NCI-H2227 (cell line): ENCODE measurements around the gene KIF25.

Experiments
- DNase-seq: peaks from one replicate; lab custom pipeline; 2025; ENCODE audit not compliant: unreplicated experiment; lab: John Stamatoyannopoulos, UW

The KIF25 gene, protein sequence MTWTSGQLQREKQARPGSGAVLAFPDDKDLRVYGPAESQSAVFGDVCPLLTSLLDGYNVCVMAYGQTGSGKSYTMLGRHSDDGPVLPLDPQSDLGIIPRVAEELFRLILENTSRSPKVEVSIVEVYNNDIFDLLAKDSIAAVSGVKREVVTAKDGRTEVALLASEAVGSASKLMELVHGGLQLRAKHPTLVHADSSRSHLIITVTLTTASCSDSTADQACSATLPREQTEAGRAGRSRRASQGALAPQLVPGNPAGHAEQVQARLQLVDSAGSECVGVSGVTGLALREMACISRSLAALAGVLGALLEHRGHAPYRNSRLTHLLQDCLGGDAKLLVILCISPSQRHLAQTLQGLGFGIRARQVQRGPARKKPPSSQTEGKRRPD

DNA sequence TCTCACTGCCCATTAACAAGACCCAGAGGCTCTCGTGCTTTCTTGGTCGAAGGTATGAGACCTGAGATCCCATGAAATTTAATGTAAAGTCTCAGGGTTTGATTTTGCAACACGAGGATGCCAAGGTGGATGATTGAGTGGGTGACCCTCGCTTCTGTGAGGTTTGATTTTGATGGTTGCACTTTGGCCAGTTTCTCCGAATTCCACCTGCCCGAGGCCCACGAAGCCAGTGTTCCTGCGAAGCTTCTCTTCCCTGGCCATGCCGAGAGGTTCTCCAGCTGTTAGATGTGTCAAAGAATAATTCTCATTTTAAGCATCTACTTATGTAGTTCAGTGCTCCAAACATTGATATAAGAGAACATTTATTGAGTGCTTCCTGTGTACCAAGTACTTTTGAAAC is at the start of gene KIF25:
Gene KIF25, plus strand, starts transcription at position 30 of the 400 bp plus-strand sequence. CDS start 31,915 bp downstream, outside the sequence.
- DNase-seq, result no peak

DNA sequence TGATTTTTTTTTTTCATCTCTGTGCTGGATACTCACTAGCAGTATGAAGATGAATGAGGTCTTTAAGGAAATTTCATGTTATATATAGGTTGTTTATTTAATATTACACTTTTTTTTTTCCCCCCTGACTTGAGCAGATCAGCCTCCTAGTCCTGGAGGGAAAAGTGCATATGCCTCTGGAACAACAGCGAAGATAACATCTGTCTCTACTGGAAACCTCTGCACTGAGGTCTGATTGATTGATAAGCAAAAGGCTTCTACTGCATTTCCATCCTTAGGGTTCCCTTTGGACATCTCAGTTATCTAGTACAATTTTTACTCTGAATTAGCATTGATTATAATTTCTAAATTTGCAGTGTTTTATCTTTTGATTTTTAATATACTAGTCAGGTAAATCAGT is 49.8 kb upstream of the KIF25 start:
- DNase-seq, result no peak

DNA sequence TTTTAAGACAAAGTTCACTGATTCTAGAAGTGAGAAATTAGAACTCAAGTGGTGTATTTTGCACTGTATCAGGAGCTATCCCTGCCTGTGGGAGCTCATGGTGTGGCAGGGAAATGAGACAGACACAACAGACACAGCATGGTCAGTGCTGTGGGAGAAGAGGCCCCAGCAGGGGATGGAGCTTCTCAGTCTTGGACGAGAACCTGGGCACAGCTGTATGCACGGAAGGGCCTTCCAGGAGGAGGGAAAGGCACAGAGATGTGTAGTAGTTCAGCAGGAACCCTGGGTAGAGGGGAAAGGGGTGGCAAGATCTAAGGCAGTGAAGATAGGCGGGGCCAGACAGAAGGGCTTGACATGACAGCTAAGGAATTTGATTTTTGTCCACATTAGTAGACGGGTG is 48.8 kb upstream of the KIF25 start:
- DNase-seq, result no peak

DNA sequence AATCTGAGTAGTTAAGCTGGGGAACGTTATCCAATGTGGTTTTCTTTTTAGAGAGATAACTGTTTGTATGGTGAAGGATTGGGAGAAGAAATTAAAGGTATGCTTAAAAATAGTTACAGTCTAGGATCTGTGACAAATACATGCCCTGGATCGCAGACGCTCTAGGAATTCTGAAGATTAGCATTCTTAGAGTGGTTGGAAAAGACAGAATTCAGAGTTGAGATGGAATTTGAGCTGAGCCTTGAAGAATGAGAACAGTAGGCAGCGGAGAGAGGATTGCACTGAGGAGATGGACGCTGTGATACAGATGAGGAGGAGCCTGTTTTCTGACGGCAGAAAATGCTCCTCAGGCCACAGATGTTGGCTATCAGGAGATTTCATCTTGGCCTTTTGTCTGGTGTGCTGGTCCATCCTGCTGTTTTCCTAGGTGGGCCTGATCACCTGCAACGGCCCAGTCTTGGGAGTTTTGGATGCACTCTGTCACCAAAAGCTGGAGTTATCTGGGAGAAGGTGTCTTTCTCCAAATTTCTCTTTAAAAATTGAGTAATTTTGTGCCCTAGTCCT is 48.3 kb upstream of the KIF25 start:
- DNase-seq, result no peak

DNA sequence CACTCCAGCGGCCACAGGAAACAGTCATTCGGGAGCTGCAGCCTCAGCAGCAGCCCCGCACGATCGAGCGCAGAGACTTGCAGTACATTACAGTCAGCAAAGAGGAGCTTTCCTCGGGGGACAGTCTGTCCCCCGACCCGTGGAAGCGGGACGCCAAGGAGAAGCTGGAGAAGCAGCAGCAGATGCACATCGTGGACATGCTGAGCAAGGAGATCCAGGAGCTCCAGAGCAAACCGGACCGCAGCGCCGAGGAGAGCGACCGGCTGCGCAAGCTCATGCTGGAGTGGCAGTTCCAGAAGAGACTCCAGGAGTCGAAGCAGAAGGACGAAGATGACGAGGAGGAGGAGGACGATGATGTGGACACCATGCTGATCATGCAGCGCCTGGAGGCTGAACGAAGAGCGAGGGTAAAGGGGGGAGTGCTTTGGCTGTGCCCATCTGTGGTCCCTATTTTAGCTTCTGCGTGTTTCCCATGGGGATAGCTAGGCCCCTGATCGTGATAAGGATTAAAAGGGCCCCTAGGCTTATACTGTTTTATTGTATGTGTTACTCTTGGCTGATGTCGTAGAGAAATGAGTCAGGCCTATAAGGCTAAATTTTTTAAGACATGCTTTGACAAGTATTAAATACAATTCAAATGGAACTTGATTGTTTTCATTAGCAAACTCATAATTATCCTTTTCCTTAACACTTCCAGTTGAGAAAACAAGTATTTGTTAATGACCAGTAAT is 45.5 kb upstream of the KIF25 start:
- DNase-seq, result no peak

DNA sequence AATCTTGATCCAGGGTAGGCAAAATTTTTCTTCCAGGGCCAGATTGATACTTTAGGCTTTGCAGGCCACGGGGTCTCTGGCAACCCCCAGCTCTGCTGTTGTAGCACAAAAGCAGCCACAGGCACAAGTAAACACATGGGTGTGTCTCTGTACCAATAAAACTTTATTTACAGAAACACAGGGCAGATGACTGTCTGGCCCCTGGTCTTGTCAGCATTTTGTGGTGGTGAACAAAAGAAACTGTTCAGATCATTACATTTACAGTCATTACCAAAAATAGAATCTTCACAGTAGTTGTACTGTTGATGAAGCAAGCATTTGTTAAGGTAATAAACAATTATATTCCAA is 45.0 kb upstream of the KIF25 start:
- no peak for DNase-seq

DNA sequence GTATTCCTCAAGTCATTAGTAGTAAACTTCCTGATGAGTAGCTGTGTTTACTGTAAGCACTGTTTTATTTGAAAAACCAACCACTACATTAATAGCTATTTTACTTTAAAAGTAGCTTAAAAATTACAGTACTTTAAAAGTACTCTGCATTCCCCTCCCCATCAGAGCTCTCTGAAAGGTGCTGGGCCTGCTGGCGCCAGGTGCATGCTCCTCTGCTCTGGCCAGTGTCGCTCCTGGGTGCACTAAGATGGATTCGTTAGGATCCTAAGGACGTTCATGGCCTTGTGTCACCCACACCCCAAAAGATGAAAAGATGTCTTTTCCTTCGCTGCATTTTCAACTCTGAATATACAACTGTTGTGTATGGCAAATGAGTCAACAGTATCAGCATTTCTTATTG is 43.9 kb upstream of the KIF25 start:
- no peak for DNase-seq

DNA sequence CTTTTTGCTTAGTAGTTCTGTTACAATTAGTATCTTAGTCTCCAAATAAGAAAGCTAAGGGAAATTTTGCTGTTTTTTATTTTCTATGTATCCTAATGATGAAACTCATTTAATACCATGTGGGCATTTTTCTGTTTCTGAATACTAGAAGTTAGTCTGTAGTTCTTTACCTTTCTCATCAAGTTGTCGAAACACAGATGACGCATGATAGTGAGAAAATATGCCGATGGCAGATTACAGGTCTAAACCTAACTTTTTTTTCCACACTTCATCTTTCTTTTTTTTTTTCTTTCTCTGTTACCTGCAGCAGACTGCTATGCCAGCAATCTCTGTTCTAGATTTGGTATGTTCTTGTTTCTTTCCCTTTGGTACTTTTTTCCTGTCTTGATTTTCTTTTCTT is 43.3 kb upstream of the KIF25 start:
- DNase-seq, result no peak

DNA sequence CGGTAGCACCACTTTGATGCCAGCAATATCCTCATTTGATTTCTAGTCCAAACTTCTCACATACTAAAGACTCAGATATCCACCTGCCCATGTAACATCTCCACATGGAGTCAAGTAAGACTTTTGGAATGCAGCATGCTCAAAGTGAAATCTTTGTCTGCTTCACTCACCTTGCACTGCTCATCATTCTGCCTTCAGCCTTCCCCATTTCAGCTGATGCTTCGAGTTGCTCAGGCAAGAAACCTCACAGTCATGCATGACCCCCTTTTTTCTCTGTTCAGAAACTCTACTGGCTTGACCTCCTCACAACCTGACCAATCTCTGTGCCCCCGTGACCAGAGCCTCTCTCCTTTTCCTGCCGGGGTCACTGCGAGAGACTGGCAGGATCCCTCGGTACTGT is 41.0 kb upstream of the KIF25 start:
- no peak for DNase-seq

DNA sequence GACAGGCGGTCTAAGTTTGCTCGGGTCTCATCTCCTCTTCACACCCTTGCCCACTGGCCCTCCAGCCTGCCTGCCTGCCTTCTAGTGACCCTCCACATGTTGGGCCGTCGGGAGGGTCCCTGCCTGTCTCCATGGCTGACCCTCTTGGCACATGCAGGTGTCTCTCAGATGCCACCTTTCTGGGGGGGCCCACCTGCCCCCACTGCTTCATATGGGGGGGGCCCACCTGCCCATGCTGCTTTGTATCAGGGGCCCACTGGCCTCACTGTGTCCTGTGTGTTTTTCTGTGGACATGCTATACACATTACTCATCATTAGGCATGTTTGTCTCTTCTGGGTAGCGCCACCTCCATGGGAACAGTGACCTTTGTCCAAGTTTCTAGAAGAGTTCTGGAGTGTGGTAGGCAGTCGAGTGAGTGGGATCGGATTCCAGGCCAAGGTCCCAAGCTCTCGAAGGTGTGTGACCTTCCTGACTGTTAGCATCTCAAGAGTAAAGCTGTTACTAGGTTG is 40.4 kb upstream of the KIF25 start:
- no peak for DNase-seq

DNA sequence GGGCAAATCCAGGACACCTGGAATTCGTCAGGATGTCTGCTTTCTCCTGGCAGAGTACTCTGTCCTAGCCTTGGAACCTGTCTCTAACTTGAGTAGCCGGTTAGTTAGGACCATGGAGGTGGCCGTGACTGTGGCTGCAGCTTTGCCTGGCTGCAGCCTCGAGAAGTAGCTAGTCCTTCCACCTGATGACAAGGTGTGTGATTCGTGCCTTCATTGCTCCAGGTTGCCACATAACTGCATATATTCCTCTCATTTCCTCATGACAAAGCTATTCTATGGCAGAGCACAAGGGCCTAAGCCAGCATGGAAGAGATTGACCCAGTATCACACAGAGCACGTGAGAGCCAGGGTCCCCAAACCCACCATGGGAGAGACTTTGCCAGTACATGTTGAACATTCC is 39.8 kb upstream of the KIF25 start:
- no peak for DNase-seq

DNA sequence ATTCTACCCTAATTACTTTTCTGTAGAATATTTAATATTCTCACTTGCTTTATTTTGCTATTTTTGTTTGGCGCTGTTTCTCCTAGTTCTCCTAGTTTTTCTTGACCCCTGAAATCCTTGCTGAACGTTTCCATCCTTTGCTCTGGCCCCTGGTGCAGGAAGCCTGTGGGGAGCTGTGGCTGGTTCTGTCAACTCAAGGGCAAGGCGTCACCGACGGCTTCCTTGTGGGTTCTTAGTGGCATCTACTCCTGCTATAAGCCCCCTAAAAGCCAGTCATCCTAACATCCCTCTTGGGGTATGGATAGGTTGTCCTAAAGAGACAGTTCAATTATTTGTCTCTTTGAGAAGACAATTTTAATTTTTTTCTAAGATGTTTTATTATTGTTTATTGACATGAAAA is 36.9 kb upstream of the KIF25 start:
- DNase-seq, result no peak

DNA sequence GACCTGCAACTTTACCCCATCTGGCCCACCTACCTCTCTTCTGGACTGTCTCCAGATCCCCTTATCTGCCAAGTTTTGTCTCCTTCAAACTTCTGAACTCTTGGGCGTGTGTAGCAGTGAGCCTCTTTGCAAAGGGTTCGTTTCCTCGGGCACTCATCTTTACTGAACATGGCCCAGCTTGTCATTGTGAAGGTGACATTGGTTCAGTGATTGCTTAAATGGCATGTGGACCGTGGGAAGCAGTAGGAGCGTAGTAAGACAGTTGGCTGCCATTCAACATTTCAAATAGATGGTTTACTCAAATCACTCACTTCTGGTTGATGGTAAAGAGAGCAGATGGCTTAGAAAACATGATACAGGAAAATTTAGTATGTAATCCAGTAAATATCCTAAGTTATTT is 34.8 kb upstream of the KIF25 start:
- DNase-seq, result no peak

DNA sequence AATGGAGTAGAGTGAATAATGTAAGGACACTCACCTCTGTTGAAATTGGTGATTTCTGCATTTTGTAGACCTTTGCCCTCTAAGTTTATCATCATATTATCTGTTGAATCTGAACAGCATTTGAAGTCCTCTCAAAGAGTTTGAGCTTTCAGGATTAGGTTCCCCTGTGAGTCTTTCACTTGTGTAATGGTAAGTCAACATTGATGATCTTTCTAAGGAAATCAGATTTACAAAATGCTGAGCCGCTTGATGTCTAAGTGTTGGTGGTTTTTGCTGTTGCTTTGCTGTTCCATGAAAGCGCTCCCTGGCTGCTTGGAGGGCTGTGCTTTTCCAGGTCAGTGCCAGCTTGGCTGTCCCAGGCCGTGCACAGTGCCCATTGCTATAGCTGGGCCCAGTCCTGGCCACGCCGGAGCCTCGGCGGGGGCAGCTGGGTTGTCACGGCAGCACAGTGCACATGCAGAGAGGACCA is 33.8 kb upstream of the KIF25 start:
- no peak for DNase-seq

DNA sequence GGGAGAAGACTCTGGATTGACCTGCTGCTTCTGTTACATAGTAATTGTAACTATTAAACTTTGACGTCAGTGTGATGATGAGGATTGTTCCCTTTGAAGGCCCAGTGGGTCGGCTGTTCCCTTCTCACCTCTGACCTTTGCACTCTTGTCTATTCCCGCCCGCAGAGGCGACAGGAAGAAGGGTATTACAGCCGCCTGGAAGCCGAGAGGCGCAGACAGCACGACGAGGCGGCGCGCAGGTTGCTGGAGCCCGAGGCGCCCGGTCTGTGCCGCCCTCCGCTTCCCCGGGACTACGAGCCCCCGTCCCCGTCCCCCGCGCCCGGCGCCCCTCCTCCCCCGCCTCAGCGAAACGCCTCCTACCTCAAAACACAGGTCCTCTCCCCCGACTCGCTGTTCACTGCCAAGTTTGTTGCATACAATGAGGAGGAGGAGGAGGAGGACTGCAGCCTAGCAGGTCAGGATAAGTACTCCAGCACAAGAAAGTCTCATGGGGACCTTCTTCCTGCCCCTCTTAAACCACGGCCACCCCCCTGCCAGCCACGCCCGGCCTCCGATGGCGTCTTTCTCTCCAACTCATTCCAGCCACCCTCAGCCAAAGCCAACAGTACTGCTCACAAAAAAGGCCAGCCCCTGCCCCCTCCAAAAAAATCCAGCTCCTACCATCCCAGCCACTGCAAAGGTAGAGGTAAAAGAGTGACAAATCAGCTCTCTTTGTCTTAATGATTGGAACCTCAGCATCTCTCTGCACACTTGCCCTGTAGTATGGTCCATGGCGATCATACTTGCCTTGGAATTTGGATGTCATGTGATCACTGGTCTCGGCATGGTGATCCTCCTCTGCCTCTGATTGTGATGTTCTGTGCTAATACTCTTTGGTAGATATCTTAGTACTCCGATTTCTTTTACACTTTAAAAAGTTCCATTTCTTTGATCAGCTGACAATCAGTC is 31.6 kb upstream of the KIF25 start:
- no peak for DNase-seq

DNA sequence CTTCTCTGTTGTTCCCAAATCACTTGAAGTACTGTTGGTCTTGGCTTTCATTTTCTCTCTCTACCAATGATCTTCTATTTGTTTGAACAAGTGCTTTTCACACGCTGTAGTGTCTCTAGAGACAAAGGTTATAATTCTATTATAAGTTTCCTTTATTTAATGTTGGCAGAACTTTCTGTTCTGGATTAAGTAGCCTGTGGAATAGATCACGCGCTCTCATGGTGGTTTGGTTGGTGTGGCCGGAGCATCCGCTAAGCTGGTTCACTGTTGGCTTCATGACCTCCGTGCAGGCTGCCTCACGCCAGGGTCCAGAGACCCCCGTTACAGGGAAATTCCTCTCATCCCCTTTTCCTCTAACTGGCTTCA is 30.9 kb upstream of the KIF25 start:
- no peak for DNase-seq

DNA sequence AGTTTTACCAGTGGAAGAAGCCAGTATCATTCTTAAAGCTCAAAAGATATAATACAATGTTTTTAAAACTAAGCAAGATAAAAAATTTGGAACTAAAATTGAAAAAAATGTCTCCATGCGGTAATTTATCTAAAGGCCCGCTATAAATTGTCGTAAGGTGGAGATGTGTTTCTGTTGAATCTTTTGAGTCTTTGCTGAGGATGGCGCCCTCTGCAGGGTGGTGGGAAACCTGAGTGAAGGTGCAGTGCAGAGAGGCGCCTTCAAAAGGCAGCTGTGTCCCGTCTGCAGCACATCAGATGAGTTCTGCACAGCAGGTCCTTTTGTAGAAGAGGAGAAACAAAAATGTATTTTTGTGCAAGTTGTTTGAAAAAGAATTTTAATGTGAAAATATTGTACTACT is 29.4 kb upstream of the KIF25 start:
- DNase-seq, result no peak

DNA sequence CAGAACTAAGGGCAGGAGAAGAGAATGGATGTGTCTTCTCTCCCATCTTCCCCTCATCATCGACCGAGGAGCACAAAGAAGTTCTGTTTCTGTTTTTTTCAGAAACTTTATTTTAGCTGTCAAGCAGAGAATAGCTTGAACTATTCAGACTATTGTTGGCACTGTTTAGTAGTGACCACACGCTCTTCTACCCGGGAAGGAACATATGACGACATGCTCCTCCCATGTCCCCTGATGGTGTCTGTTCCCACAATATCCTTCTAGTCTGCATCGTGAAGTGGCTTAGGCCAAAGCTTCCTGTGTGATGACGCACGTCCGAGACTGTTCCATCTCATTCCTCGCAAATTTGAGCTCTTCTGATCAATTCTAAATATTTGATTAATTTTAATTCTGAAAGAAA is 27.2 kb upstream of the KIF25 start:
- no peak for DNase-seq

DNA sequence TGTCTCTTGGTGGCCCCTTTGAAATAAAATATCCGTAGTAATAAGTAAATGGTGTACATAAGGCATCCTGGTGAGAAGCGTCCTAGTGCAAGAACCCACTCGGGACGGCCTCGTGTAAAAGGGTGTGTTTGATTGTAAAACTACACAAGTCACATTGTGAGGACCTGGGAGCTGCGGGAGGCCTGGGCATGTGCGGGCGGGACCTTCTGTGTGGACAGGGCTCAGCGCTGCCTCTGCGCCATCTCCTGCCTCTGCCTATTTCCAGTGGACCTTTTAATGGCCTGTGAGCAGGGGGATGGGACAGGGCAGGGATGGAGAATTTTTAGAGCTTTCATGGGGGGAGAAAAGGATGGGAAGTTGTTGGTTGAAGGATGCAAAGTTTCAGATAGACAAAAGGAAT is 25.3 kb upstream of the KIF25 start:
- no peak for DNase-seq

DNA sequence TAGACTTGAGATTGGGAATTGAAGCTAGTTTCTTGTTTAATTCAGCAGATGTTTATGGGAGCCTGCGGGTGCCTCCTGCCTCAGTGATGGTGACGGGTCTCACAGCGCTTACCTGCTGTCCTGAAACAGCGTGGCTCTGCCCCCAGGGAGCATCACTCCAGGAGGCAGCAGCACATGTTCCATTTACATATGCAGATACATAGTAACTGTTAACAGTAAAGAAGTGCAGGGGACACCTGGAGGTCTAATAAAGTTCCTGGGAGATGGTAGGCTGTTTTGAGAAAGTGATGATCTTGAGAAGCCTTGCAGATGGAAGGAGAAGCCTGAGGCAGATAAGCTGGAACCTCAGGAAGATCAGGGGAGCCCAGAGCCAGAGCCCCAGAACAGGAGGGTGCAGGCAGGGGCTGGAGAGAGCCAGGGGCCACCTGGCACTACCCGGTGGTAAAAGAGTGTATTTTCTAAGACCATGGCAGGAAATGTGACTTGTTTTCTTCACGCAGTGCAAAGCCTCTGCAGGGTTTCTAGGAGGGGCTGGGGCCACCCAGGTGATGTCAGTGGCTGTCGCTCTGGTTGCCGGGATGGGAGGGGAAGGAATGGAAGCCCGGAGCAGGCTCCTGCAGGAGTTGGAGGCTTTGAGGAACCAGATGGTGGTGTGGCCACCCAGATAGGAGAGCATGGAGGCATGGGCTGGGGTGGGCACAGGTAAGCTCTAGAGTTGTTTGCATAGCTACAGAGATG is 24.2 kb upstream of the KIF25 start:
- no peak for DNase-seq
